HCT116 (cell line): Measurements from ENCODE around the gene LMCD1. TPM values are rescaled to one million over a fixed set of nuclear protein-coding genes. Genes with fewer than 3 reads are reported as not detected.

Source experiments
- ATAC-seq: fragments of 200-7000 bp; cut with Tn5 transposase; 2 replicates; pipeline ENCODE4 v1.9.1; 2020; ENCODE audit warnings: mild to moderate bottlenecking, moderate library complexity
- BruUV-seq: library from RNA; stranded (reverse); fragments of 400-500 nt; replicated peaks from 2 replicates; lab custom pipeline; 2021; lab: Mats Ljungman, UMichigan
- CTCF ChIA-PET: fragments of 300-600 bp; sonication (Branson Sonifier 250); formaldehyde crosslinking; loops from one replicate; lab custom pipeline; 2021; ENCODE audit warnings: antibody characterized with exemption; lab: Charles Lee
- POLR2A ChIA-PET: fragments of 300-600, 350-600 bp; sonication (Branson Sonifier 250); formaldehyde crosslinking; loops from one replicate; lab custom pipeline; 2021; ENCODE audit warnings: antibody characterized with exemption; lab: Charles Lee
- RAD21 ChIA-PET, 2 experiments: fragments of 300-600 bp; sonication (Branson Sonifier 250); formaldehyde crosslinking; loops; one replicate each; lab custom pipeline; 2023; ENCODE audit warnings: low total read pairs in 2 of 2; ENCODE audit not compliant: uncharacterized antibody in 2 of 2, unreplicated experiment in 2 of 2, low non-redundant PET in 1 of 2; lab: Charles Lee
- DNase-seq: peaks from one replicate; pipeline ENCODE4 v3.0.0-alpha.2; 2010; ENCODE audit warnings: low read depth, low spot score
- H2AFZ ChIP-seq: fragments of 200-600 bp; shearing (Covaris generic), sonication (generic); 2 replicates; pipeline ENCODE4 v1.6.1; 2017; ENCODE audit warnings: low read depth, mixed run types, mixed read lengths, antibody characterized with exemption, low read length; ENCODE audit not compliant: poor library complexity, severe bottlenecking
- H3K27ac ChIP-seq: 2 replicates; pipeline ENCODE4 v1.5.1; 2012; ENCODE audit warnings: low read depth, low read length
- H3K27me3 ChIP-seq: fragments of 200-600 bp; sonication (generic); 2 replicates; pipeline ENCODE4 v1.6.1; 2016; ENCODE audit warnings: mixed run types, low read length, mixed read lengths; ENCODE audit not compliant: insufficient read depth
- H3K36me3 ChIP-seq, 2 experiments: fragments of 200-500 bp in 1 of 2; fragments of 200-600 bp in 1 of 2; sonication (Bioruptor generic) in 1 of 2; sonication (generic) in 1 of 2; 2 replicates each; pipeline versions ENCODE4 v1.5.1 to v1.6.1; 2014 to 2016; ENCODE audit warnings: low read length in 2 of 2, inconsistent platforms in 1 of 2, mixed read lengths in 1 of 2, mixed run types in 1 of 2; ENCODE audit not compliant: insufficient read depth in 2 of 2, control insufficient read depth in 1 of 2
- H3K4me1 ChIP-seq, 2 experiments: fragments of 200-600 bp in 1 of 2; sonication (generic) in 1 of 2; 2 replicates each; pipeline versions ENCODE4 v1.5.1 to v1.6.1; 2012 to 2017; ENCODE audit warnings: low read length in 2 of 2, inconsistent platforms in 1 of 2, mild to moderate bottlenecking in 1 of 2, mixed read lengths in 1 of 2, mixed run types in 1 of 2, moderate library complexity in 1 of 2; ENCODE audit not compliant: insufficient read depth in 2 of 2, control insufficient read depth in 1 of 2
- H3K4me2 ChIP-seq: fragments of 200-600 bp; sonication (generic); 2 replicates; pipeline ENCODE4 v1.6.1; 2017; ENCODE audit warnings: mixed run types, low read length, mixed read lengths
- H3K4me3 ChIP-seq, 2 experiments: fragments of 200-600 bp in 1 of 2; sonication (generic) in 1 of 2; replicated peaks in 1 of 2; 2 replicates each; pipeline ENCODE4 v1.5.1; 2011 to 2016; ENCODE audit warnings: low read length in 2 of 2, control low read depth in 1 of 2, low read depth in 1 of 2, mild to moderate bottlenecking in 1 of 2, mixed read lengths in 1 of 2, mixed run types in 1 of 2
- H3K79me2 ChIP-seq: fragments of 200-600 bp; sonication (generic); 2 replicates; pipeline ENCODE4 v1.6.1; 2017; ENCODE audit warnings: mild to moderate bottlenecking, mixed run types, low read length, moderate library complexity, mixed read lengths; ENCODE audit not compliant: insufficient read depth
- H3K9ac ChIP-seq: fragments of 200-600 bp; sonication (generic); 2 replicates; pipeline ENCODE4 v1.6.1; 2016; ENCODE audit warnings: low read length, mixed read lengths
- H3K9me2 ChIP-seq: fragments of 200-600 bp; sonication (generic), shearing (Covaris generic); 2 replicates; pipeline ENCODE4 v1.6.1; 2017; ENCODE audit warnings: mixed run types, mild to moderate bottlenecking, moderate library complexity; ENCODE audit not compliant: insufficient read depth
- H3K9me3 ChIP-seq, 2 experiments: fragments of 200-500 bp in 1 of 2; fragments of 200-600 bp in 1 of 2; sonication (Bioruptor generic) in 1 of 2; sonication (generic) in 1 of 2; 2 replicates each; pipeline ENCODE4 v1.6.1; 2014 to 2017; ENCODE audit warnings: low read length in 2 of 2, mixed read lengths in 2 of 2, inconsistent platforms in 1 of 2, low read depth in 1 of 2, mild to moderate bottlenecking in 1 of 2, mixed run types in 1 of 2, moderate library complexity in 1 of 2; ENCODE audit not compliant: control insufficient read depth in 1 of 2, insufficient read depth in 1 of 2
- H4K20me1 ChIP-seq: fragments of 200-600 bp; sonication (generic), shearing (Covaris generic); 2 replicates; pipeline ENCODE4 v1.6.1; 2017; ENCODE audit warnings: mixed run types, mild to moderate bottlenecking, moderate library complexity; ENCODE audit not compliant: insufficient read depth
- CBX3 ChIP-seq: IDR thresholded peaks from 2 replicates; pipeline ENCODE4 v1.6.1; 2012; ENCODE audit warnings: low read depth
- EGR1 ChIP-seq: IDR thresholded peaks from 2 replicates; pipeline ENCODE4 v1.6.1; 2012; ENCODE audit warnings: low read depth
- ELF1 ChIP-seq: IDR thresholded peaks from 2 replicates; pipeline ENCODE4 v1.6.1; 2012; ENCODE audit warnings: low read depth, borderline replicate concordance
- EZH2 ChIP-seq: fragments of 200-600 bp; sonication (generic); IDR thresholded peaks from 2 replicates; pipeline ENCODE4 v1.6.1; 2017; ENCODE audit warnings: antibody characterized with exemption, mixed run types
- POLR2A ChIP-seq: IDR thresholded peaks from 2 replicates; pipeline ENCODE4 v1.7.0; 2011; ENCODE audit warnings: borderline replicate concordance; ENCODE audit not compliant: insufficient read depth, insufficient read length; ENCODE audit errors: extremely low read depth
- SIN3A ChIP-seq: IDR thresholded peaks from 2 replicates; pipeline ENCODE4 v1.6.1; 2012; ENCODE audit warnings: low read depth
- TCF7L2 ChIP-seq: IDR thresholded peaks from 2 replicates; pipeline ENCODE4 v1.7.0; 2011; ENCODE audit warnings: borderline replicate concordance, inconsistent platforms; ENCODE audit not compliant: insufficient read depth, insufficient read length; ENCODE audit errors: extremely low read depth
- ZBTB33 ChIP-seq: IDR thresholded peaks from 2 replicates; pipeline ENCODE4 v1.6.1; 2011; ENCODE audit warnings: mild to moderate bottlenecking, low read length, moderate library complexity; ENCODE audit not compliant: insufficient replicate concordance; ENCODE audit errors: extremely low read depth
- ZNF274 ChIP-seq: fragments of 200-500 bp; sonication (Bioruptor generic); IDR thresholded peaks from 2 replicates; pipeline ENCODE4 v1.6.1; 2014; ENCODE audit warnings: mild to moderate bottlenecking, low read depth, low read length, inconsistent platforms
- intact Hi-C: fragments of 100-400 bp; cut with micrococcal nuclease; formaldehyde crosslinking; loops from 2 replicates; pipeline ENCODE4 v1.10.0; 2022
- total RNA-seq: library from RNA; stranded (reverse); gene quantifications from one replicate; pipeline ENCODE4 v1.2.1, GENCODE V29; 2021; ENCODE audit not compliant: unreplicated experiment
- TF ChIP-seq, protein P1 (sequence below): IDR thresholded peaks from 2 replicates; pipeline ENCODE4 v1.6.1; 2012

The LMCD1 gene
- total RNA-seq, 1 experiment from 2014 or later: 4.6 TPM

DNA sequence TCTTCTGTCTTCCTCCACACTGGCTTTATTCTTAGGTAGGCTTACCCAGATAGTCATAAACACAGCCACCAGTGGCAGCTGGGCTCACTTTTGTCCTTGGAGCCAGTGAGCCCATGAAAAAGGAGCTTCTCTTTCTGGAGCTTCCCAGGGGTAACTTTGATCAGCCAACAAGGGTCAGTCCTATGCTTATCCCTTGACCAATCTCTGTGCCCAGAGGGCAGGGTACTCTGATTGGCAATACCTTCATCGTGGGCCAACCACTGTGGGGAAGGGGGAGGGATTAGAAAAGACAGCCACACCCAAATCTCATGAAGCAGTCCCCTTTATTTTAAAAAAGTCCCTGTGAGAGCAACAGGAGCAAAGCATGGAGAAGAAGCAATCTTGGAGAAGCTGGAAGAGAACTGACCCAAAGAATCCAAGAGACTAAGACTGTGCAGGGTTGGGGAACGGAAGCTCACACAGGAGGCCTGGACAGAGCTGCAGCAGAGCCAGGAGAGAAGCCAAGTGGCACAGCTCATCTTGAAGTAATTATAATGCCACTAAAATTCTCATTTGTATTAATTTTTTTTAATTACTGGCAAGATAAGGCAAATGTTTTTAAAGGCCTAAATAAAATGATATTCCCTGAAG is 72.5 kb downstream of the LMCD1 start:
- ChIA-PET POLR2A (no interaction called here), RAD21 (no interaction called here), CTCF (no interaction called here)
- no peak for DNase-seq
- no peaks in the 10 kb centered on the region for H3K79me2 ChIP-seq
- H3K36me3 ChIP-seq: no peaks in the 10 kb centered on the region
- H3K27ac ChIP-seq: no peak overlapping the region
- H3K9me2 ChIP-seq: no peaks in the 10 kb centered on the region
- no peaks in the 10 kb centered on the region for H3K27me3 ChIP-seq
- no peaks in the 10 kb centered on the region for H3K9me3 ChIP-seq
- H3K4me1 ChIP-seq: peaks cover 0 to 5% of the 10 kb centered on the region in 2 experiments; a peak in 1 of 4 replicates
- intact Hi-C loops: no loop called here
- no peak overlapping the region for H2AFZ ChIP-seq
- H4K20me1 ChIP-seq: no peaks in the 10 kb centered on the region
- no peak overlapping the region for H3K4me2 ChIP-seq
- no peak overlapping the region for H3K4me3 ChIP-seq
- BruUV-seq: no TSS peak
- H3K9ac ChIP-seq: no peak overlapping the region
- TF ChIP-seq, protein P1, sequence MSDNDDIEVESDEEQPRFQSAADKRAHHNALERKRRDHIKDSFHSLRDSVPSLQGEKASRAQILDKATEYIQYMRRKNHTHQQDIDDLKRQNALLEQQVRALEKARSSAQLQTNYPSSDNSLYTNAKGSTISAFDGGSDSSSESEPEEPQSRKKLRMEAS: no peak
- TF ChIP-seq TCF7L2 (no peak), ZBTB33 (no peak), ELF1 (no peak), CBX3 (no peak)
- ATAC-seq: no peak

- Histone ChIP-seq H3K36me3 (no peaks in the 10 kb centered on the region), H3K9me2 (no peaks in the 10 kb centered on the region), H2AFZ (no peak overlapping the region), H3K4me3 (no peak overlapping the region)
- intact Hi-C loops: no loop called here
- ATAC-seq: no peak
- TF ChIP-seq EZH2 (no peak), POLR2A (no peak), TCF7L2 (no peak), SIN3A (no peak), EGR1 (no peak), ZNF274 (no peak)
- TF ChIP-seq, protein P1: no peak
- TF ChIP-seq, all 23 proteins: peak for 0
- Histone ChIP-seq H3K27ac (no peak overlapping the region), H4K20me1 (no peaks in the 10 kb centered on the region), H3K79me2 (no peaks in the 10 kb centered on the region), H3K9me3 (no peaks in the 10 kb centered on the region), H3K27me3 (no peaks in the 10 kb centered on the region), H3K4me2 (no peak overlapping the region), H3K4me1 (peaks cover 0 to 5% of the 10 kb centered on the region in 2 experiments; a peak in 1 of 4 replicates), H3K9ac (no peak overlapping the region)
- RAD21 ChIA-PET: no interaction called here
- DNase-seq: no peak
- CTCF ChIA-PET: no interaction called here
- POLR2A ChIA-PET: no interaction called here
- no TSS peak for BruUV-seq
These were observed 73.2 kb downstream of the LMCD1 start for GRCh38 chr3:8574670-8575322.
